GM12873 (cell line): ENCODE measurements around the gene BANP.

Experiments
- CTCF ChIP-seq: IDR thresholded peaks from 2 replicates; pipeline ENCODE4 v1.5.1; 2012; ENCODE audit warnings: low read depth, mild to moderate bottlenecking, moderate library complexity, low read length, control low read depth; ENCODE audit not compliant: insufficient read depth; ENCODE audit errors: missing control alignments

BANP gene

GRCh38 chr16:87968541-87968940 lies 17.3 kb downstream of the BANP start:
- TF ChIP-seq CTCF = no peak

- no peak for TF ChIP-seq CTCF
These were observed 19.0 kb downstream of the BANP start for GRCh38 chr16:87970186-87970585.

GRCh38 chr16:87971933-87972332 lies 20.7 kb downstream of the BANP start:
- TF ChIP-seq CTCF = no peak

GRCh38 chr16:87973717-87974116 lies 22.5 kb downstream of the BANP start:
- TF ChIP-seq CTCF = no peak

- TF ChIP-seq CTCF = no peak
These were observed 22.9 kb downstream of the BANP start for GRCh38 chr16:87974178-87974577.

GRCh38 chr16:87976665-87977064 lies 25.4 kb downstream of the BANP start:
- TF ChIP-seq CTCF = no peak

GRCh38 chr16:87978127-87978526 lies 26.9 kb downstream of the BANP start:
- TF ChIP-seq CTCF = no peak
